ENCODE results near the gene NDEL1. TPM values are rescaled to one million over a fixed set of nuclear protein-coding genes. Genes with fewer than 3 reads are reported as not detected.
A peak's percentile ranks its signal among the peaks of the same experiment; 100 is the strongest.

Gene NDEL1
- total RNA-seq, 4 donors from 2014 or later: 58.1 to 67.3 (median 63.4) TPM

DNA sequence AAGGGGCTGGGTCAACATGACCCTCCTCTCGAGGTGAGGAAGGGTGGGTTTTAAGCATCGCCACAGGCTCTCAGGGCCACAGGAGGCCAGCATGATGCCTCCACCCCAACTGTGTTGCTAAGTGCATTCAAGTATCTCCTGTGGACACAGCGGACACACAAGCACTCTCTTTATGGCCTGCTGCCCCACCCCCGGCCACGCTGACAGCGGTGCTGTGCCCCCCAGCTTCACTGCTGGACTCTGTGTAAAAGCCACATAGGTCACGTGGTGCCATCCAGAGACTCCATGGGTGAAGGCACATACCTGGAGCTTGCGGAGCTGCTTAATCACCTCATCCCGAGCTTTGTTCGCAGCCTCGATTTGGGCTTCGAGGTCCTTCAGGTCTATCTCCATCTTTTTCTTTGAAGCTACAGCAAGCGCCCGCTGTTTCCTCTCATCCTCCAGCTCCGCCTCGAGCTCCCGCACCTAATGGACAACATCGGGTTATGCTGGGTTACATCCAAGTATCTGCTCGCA, 51.5 kb downstream of the NDEL1 start:
- no peaks in the 10 kb centered on the region for H3K27me3 ChIP-seq
- H3K4me3 ChIP-seq: no peak overlapping the region
- TF ChIP-seq CTCF (IDR thresholded peaks at IDR 0.05) (no peak), EP300 (IDR thresholded peaks at IDR 0.05) (no peak), POLR2A (IDR thresholded peaks at IDR 0.05) (no peak), POLR2AphosphoS5 (IDR thresholded peaks at IDR 0.05) (no peak)
- no peaks in the 10 kb centered on the region for H3K4me1 ChIP-seq
- WGBS, 2 donors (ENCODE audit: low coverage in 1 of 2): 82 to 90% methylated on average over 10 to 11 of the region's 19 CpGs
- no peak overlapping the region for H3K27ac ChIP-seq
- no peak for ATAC-seq
- peaks cover 0 to 93% of the 10 kb centered on the region in 2 donors for H3K36me3 ChIP-seq
- peaks cover 0 to 1% (median 0%) of the 10 kb centered on the region in 3 donors for H3K9me3 ChIP-seq

GRCh38 chr17:8487743-8488142, 52.1 kb downstream of the NDEL1 start:
- no peak for ATAC-seq
- H3K4me3 ChIP-seq: no peak overlapping the region
- peaks cover 0 to 93% of the 10 kb centered on the region in 2 donors for H3K36me3 ChIP-seq
- H3K9me3 ChIP-seq: peaks cover 0 to 1% (median 0%) of the 10 kb centered on the region in 3 donors
- no peak for TF ChIP-seq POLR2AphosphoS5 (IDR thresholded peaks at IDR 0.05)
- no peak for TF ChIP-seq EP300 (IDR thresholded peaks at IDR 0.05)
- TF ChIP-seq CTCF (IDR thresholded peaks at IDR 0.05): no peak
- 92 to 96% methylated on average over 2 to 3 of the region's 5 CpGs for WGBS, 2 donors (ENCODE audit: low coverage in 1 of 2)
- H3K27ac ChIP-seq: no peak overlapping the region
- H3K27me3 ChIP-seq: no peaks in the 10 kb centered on the region
- H3K4me1 ChIP-seq: no peaks in the 10 kb centered on the region

DNA sequence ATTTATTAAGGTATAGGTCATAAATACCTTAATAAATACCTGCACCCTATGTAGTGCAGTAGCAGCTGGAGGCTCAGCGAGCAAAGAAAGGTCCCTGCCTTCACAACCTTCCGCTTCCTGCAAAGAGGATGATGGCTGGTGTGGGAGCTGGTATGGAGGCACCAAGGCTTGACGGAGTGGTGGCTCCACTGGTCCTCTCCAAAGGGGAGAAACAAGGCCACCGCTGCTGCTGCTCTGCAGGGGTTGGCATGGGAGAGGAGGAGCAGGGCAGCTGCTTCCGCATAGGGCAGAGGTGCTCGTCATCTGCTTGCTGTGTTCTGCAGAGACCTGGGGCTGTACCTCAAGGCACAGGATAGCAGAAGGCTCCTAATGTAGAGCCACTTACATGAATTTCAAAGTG, 52.8 kb downstream of the NDEL1 start:
- ATAC-seq: no peak
- Histone ChIP-seq H3K27ac (no peak overlapping the region), H3K27me3 (no peaks in the 10 kb centered on the region), H3K4me1 (no peaks in the 10 kb centered on the region), H3K4me3 (no peak overlapping the region), H3K36me3 (peaks cover 0 to 93% of the 10 kb centered on the region in 2 donors), H3K9me3 (peaks cover 0 to 1% (median 0%) of the 10 kb centered on the region in 3 donors)
- WGBS, 2 donors (ENCODE audit: low coverage in 1 of 2): 91% methylated on average over 5 of the region's 6 CpGs; no CpG with 5 or more reads in 1 of the 2 donors
- TF ChIP-seq EP300 (IDR thresholded peaks at IDR 0.05): no peak
- TF ChIP-seq POLR2AphosphoS5 (IDR thresholded peaks at IDR 0.05): no peak
- TF ChIP-seq CTCF (IDR thresholded peaks at IDR 0.05): no peak
- TF ChIP-seq POLR2A (IDR thresholded peaks at IDR 0.05): no peak

DNA sequence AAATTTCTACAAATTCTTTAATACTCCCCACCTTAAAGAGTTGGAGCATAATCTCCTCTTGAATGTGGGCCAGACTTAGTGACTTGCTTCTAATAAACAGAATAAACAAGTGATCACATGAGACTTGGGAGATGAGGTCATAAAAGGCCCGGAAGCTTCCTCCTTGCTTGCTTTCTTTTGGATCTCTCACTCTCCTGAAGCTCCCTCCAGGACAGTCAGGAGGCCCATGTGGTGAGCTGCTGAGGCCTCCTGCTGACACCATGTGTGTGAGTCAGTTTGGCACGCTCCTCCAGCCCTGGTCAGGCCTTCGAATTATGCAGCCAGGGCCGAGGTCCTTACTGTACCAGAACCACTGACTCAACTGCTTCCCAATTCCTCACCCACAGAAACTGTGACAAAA, 53.2 kb downstream of the NDEL1 start:
- Histone ChIP-seq H3K4me1 (no peaks in the 10 kb centered on the region), H3K9me3 (peaks cover 0 to 1% (median 0%) of the 10 kb centered on the region in 3 donors), H3K27me3 (no peaks in the 10 kb centered on the region), H3K27ac (no peak overlapping the region), H3K36me3 (peaks cover 0 to 93% of the 10 kb centered on the region in 2 donors), H3K4me3 (no peak overlapping the region)
- no peak for TF ChIP-seq EP300 (IDR thresholded peaks at IDR 0.05)
- TF ChIP-seq POLR2AphosphoS5 (IDR thresholded peaks at IDR 0.05): peak; percentile 32
- WGBS, 2 donors (ENCODE audit: low coverage in 1 of 2): 27 to 30% methylated on average over 3 of the region's 4 CpGs
- peak; percentile 86 for ATAC-seq

GRCh38 chr17:8489841-8490240, 54.2 kb downstream of the NDEL1 start:
- no peak for ATAC-seq
- no peak overlapping the region for H3K4me3 ChIP-seq
- no peaks in the 10 kb centered on the region for H3K4me1 ChIP-seq
- no peak for TF ChIP-seq EP300 (IDR thresholded peaks at IDR 0.05)
- no peak for TF ChIP-seq CTCF (IDR thresholded peaks at IDR 0.05)
- TF ChIP-seq POLR2A (IDR thresholded peaks at IDR 0.05): no peak
- peaks cover 0 to 93% of the 10 kb centered on the region in 2 donors for H3K36me3 ChIP-seq
- H3K27ac ChIP-seq: no peak overlapping the region
- no peaks in the 10 kb centered on the region for H3K27me3 ChIP-seq
- H3K9me3 ChIP-seq: no peaks in the 10 kb centered on the region
- WGBS, 2 donors (ENCODE audit: low coverage in 1 of 2): 68 to 88% methylated on average over 3 of the region's 3 CpGs
